Measurements from ENCODE around the gene CEP85. TPM values are rescaled to one million over a fixed set of nuclear protein-coding genes. Genes with fewer than 3 reads are reported as not detected.
"Not testable (repeated sequence)": the region's sequence is repeated elsewhere in the genome, so short reads cannot be mapped to it uniquely, and the experiment has no call there.

The CEP85 gene
- total RNA-seq, 2 experiments from 2014 or later = 42.0 to 56.3 TPM

GRCh38 chr1:26289158-26290059 is 55.4 kb downstream of the CEP85 start:
- H3K36me3 Mint-ChIP-seq = peaks cover 7% of the 10 kb centered on the region
- ATAC-seq (peak; percentile 5), DNase-seq (peak; percentile 83)
- H3K4me3 Mint-ChIP-seq = peak overlapping the region; percentile 21
- H3K4me1 Mint-ChIP-seq = peaks cover 76% of the 10 kb centered on the region
- peak overlapping the region; percentile 99 for H3K27ac Mint-ChIP-seq
- CTCF ChIA-PET = interaction anchor here (1.0 to 21.9 kb wide), 14 partner anchors 10 to 143 kb away, joined by 3 to 1010 read pairs (median 38); partner anchors contain the start of genes CD52, CEP85, DHDDS and SH3BGRL3
- H3K27me3 Mint-ChIP-seq = no peaks in the 10 kb centered on the region
- no peaks in the 10 kb centered on the region for H3K9me3 Mint-ChIP-seq (ENCODE audit: low read depth)

DNA sequence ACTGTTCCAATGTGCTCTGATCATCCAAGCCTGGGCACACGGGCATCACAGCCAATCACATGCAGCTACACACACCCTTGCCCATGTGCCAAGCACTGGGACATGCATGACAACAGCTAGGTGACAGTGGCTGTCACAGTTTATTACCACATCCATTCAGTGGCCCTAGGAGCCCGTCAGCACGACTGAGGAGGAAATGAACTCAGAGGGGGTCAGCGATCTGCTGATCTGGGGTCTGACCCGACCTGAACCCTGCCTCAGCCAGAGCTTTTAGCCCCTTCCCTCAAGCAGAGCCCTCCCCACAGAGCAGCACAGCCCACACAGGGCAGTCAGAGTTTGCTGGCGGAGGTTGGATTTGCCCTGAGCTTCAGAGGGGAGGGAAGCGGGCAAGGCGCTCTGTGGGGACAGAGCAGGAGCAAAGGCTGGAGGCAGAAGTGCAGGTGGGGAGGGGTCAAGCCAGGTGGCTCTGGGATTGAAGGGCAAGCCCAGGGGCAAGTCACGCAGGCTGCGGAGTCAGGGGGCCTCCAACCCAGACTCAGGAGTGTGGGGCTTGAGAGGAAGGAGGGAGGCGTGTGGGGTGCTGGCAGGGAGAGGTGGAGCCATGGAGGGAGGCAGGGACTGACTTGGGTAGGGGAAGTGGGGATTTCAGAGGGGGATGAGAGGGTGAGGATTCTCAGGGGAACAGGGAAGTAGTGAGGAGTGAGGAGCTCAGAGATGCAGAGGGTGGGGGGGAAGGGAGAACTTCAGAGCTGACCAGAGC is 56.3 kb downstream of the CEP85 start:
- no peak for ATAC-seq

GRCh38 chr1:26290882-26291261 is 56.9 kb downstream of the CEP85 start:
- Mint-ChIP-seq H3K36me3 (peaks cover 2% of the 10 kb centered on the region), H3K27ac (peak overlapping the region; percentile 99), H3K4me3 (no peak overlapping the region), H3K9me3 (ENCODE audit: low read depth) (no peaks in the 10 kb centered on the region), H3K4me1 (peaks cover 61% of the 10 kb centered on the region), H3K27me3 (no peaks in the 10 kb centered on the region)
- DNase-seq (no peak), ATAC-seq (no peak)
- CTCF ChIA-PET = interaction anchor here (8.0 to 21.9 kb wide), 5 partner anchors 15 to 99 kb away, joined by 96 to 1010 read pairs (median 114); partner anchors contain the start of genes CD52, UBXN11 and ZNF683

More for the DNA sequence above, 56.3 kb downstream of the CEP85 start:
- Mint-ChIP-seq H3K4me3 (peak overlapping the region; percentile 21), H3K36me3 (peaks cover 2% of the 10 kb centered on the region), H3K9me3 (ENCODE audit: low read depth) (no peaks in the 10 kb centered on the region), H3K27ac (peak overlapping the region; percentile 99), H3K4me1 (peaks cover 67% of the 10 kb centered on the region), H3K27me3 (no peaks in the 10 kb centered on the region)
- peak; percentile 68 for DNase-seq
- CTCF ChIA-PET = interaction anchor here (2.1 to 21.9 kb wide), 6 partner anchors 11 to 99 kb away, joined by 12 to 1010 read pairs (median 107); partner anchors contain the start of genes CD52, SH3BGRL3, UBXN11 and ZNF683

DNA sequence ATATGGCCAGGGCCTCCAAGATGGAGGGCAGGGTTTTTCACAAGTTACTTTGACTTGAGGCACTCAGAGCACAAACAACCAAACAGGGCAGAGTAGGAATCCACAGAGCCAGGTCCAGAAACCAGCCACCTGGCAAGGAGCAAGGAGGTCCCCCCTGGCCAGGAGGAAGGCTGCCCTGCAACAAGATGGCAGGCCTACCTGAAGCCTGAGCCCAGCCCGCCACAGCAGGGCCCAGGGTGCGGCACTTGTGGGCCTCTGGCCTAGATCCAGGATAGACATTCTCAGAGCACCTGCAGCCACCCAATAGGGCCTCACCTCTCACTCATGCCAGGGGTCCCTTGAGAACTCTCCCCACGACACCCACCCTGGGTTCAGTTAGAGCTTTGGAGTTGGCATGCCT is 57.4 kb downstream of the CEP85 start:
- no peaks in the 10 kb centered on the region for H3K9me3 Mint-ChIP-seq (ENCODE audit: low read depth)
- no peak overlapping the region for H3K4me3 Mint-ChIP-seq
- no peaks in the 10 kb centered on the region for H3K27me3 Mint-ChIP-seq
- DNase-seq (no peak), ATAC-seq (no peak)
- H3K27ac Mint-ChIP-seq = peak overlapping the region; percentile 99
- peaks cover 56% of the 10 kb centered on the region for H3K4me1 Mint-ChIP-seq
- CTCF ChIA-PET = interaction anchor here (8.4 to 21.9 kb wide), 2 partner anchors 15 to 18 kb away, joined by 120 to 1010 read pairs; partner anchors contain the start of genes CD52 and UBXN11
- H3K36me3 Mint-ChIP-seq = peaks cover 2% of the 10 kb centered on the region

DNA sequence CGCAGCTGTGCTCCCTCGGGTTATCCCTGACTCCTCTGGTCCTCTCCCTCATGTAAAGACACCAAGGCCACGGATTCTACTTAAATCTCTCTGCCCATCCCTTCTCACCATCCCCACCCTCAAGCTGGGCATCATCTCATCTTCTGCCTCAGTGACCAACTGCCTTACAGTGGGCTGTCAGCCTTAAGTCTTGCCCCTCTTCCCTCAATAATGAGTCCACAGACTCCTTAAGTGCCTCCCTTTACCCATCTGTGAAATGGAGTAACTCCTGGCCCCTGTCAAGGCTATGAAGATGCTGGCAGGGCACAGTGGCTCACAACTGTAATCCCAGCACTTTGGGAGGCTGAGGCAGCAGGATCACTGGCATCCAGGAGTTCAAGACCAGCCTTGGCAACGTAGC is 57.9 kb downstream of the CEP85 start:
- H3K27me3 Mint-ChIP-seq = no peaks in the 10 kb centered on the region
- H3K36me3 Mint-ChIP-seq = peaks cover 2% of the 10 kb centered on the region
- H3K4me3 Mint-ChIP-seq = no peak overlapping the region
- CTCF ChIA-PET = interaction anchor here (21.9 kb wide), 1 partner anchor 18 kb away, joined by 1010 read pairs; the partner anchor contains the start of genes CD52 and UBXN11
- H3K9me3 Mint-ChIP-seq (ENCODE audit: low read depth) = no peaks in the 10 kb centered on the region
- no peak for DNase-seq
- ATAC-seq = no peak
- H3K27ac Mint-ChIP-seq = peak overlapping the region; percentile 99
- peaks cover 50% of the 10 kb centered on the region for H3K4me1 Mint-ChIP-seq

- not testable (repeated sequence) for H3K4me3 Mint-ChIP-seq; H3K27me3 Mint-ChIP-seq; DNase-seq; H3K36me3 Mint-ChIP-seq; H3K9me3 Mint-ChIP-seq (ENCODE audit: low read depth); H3K27ac Mint-ChIP-seq; ATAC-seq
- CTCF ChIA-PET = interaction anchor here (21.9 kb wide), 1 partner anchor 17 kb away, joined by 1010 read pairs; the partner anchor contains the start of genes CD52 and UBXN11
- H3K4me1 Mint-ChIP-seq = peaks cover 43% of the 10 kb centered on the region
Observed at GRCh38 chr1:26292735-26293134, 58.7 kb downstream of the CEP85 start.

DNA sequence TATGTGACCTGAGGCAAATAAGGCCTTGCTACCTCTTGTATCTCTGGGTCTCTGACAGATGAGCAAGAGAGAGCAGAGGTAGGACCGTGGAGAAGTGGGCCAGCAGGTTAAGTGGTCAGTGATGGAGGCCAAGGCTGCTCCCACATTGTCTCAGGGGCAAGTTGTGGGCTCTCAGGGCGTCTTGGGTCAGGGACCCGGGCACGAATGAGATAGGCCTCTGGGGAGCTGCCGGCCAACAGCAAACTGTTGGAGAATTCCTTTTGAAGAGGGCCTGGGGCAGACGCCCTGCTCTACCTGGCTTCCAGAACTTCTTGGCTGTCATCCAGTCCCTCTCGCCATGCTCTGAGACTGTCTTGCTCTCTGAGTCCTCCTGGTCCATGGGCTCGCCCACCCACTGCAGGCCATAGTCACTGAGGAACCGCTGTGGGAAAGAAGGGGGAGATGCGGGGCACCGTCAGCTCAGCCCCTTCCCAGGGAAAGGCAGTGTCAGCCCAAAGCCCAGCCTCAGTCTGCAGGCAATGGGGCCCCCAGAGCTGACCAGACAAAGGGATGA is 60.0 kb downstream of the CEP85 start:
- CTCF ChIA-PET = interaction anchor here (1.3 to 21.9 kb wide), 2 partner anchors 9 to 16 kb away, joined by 4 to 1010 read pairs; partner anchors contain the start of genes CD52 and UBXN11
- Mint-ChIP-seq H3K4me3 (no peak overlapping the region), H3K36me3 (peaks cover 2% of the 10 kb centered on the region), H3K27me3 (no peaks in the 10 kb centered on the region), H3K9me3 (ENCODE audit: low read depth) (no peaks in the 10 kb centered on the region), H3K4me1 (peaks cover 32% of the 10 kb centered on the region), H3K27ac (peak overlapping the region; percentile 62)
- ATAC-seq (no peak), DNase-seq (no peak)

DNA sequence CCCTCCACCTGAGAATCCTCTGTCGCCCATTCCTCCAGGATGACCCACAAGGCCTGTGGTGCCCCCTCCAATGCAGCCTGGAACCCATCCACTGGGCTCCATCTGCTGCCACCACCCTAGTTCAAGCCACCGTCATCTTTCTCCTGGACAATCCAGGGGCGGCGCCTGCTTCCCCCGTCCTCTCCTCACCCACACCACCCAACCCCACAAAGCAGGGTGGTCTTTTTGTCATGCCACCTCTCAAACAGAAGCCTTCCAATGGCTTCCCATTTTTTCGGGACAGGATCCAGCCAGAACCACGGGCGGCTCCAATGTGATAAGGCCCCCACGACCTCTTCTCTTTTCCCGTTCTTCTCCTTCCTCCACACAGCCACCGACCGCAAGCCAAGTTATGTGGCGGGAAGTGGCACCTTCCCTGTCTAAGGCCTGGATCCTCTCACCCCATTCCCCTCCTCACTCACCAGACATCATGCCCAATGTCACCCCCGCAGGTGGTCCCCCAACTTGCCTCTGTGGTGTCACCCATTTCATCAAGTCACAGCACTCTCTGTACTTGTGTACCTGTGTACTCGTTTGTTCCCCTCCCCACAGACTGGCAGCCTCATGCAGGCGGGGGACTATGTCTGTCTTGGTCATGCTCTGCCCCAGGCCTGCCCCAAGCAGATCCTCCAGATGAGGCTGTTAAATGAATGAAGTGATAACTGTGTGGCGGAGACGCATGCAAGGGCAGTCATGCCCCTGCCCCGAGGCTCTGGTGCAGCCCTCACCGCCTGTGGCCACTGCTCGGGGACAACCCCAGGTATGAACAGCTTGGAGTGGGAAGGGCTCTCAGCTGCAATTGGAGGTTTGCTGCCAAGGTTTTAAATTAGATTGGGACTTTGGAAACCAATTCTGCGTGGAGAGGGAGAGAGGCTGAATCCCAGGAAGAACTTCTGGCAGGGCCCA is 61.5 kb downstream of the CEP85 start:
- H3K4me3 Mint-ChIP-seq = no peak overlapping the region
- CTCF ChIA-PET = interaction anchor here (21.9 to 28.6 kb wide), 2 partner anchors 11 to 14 kb away, joined by 1010 read pairs; partner anchors contain the start of genes CD52, SH3BGRL3 and UBXN11

DNA sequence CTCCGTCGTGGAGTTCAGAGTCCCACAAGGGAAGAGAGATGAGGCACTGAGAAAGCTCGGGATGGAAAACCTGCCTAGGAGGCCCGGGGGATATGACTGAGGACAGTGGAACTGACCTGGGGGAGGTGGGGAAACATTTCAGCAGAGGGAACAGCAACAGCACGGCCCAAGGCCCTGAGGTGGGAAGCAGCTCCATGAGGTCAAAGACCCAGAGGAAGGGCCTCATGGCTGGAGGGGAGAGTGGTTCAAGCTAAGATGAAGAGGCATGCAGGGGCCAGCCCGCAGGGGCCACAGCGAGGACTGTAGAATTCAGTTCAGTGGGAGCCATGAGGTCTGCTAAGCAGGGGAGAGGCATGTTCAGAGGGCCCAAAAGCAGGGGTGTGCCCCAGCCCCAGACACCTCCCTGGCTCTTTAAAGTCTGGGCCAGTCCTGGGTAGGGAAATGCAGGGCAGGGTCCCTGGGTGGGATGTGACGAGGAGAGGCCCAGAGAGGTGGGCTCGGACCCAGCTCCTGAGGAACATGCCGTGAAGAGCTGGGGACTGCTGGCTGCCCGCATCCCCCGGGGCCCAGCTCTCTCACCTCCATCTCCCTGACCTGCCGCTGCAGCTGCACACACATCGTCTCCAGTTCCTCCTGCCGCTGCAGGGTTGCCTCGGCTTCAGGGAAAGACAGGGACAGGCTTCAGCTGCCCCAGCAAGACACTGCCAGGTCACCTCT is 62.5 kb downstream of the CEP85 start:
- ATAC-seq (no peak), DNase-seq (no peak)
- Mint-ChIP-seq H3K27me3 (no peaks in the 10 kb centered on the region), H3K4me3 (no peak overlapping the region), H3K36me3 (peaks cover 2% of the 10 kb centered on the region), H3K4me1 (peaks cover 16% of the 10 kb centered on the region), H3K9me3 (ENCODE audit: low read depth) (no peaks in the 10 kb centered on the region), H3K27ac (no peak overlapping the region)
- CTCF ChIA-PET = interaction anchor here (1.1 to 28.6 kb wide), 2 partner anchors 11 to 12 kb away, joined by 5 to 1010 read pairs; partner anchors contain the start of gene SH3BGRL3

More for the DNA sequence above, 61.5 kb downstream of the CEP85 start:
- Mint-ChIP-seq H3K36me3 (peaks cover 2% of the 10 kb centered on the region), H3K27ac (no peak overlapping the region), H3K9me3 (ENCODE audit: low read depth) (no peaks in the 10 kb centered on the region), H3K4me1 (peaks cover 23% of the 10 kb centered on the region), H3K27me3 (no peaks in the 10 kb centered on the region)
- no peak for ATAC-seq
- DNase-seq = no peak

- Mint-ChIP-seq H3K27ac (no peak overlapping the region), H3K36me3 (peaks cover 2% of the 10 kb centered on the region), H3K27me3 (no peaks in the 10 kb centered on the region), H3K9me3 (ENCODE audit: low read depth) (no peaks in the 10 kb centered on the region), H3K4me3 (no peak overlapping the region), H3K4me1 (peaks cover 10% of the 10 kb centered on the region)
- CTCF ChIA-PET = interaction anchor here (1.1 to 28.6 kb wide), 3 partner anchors 10 to 63 kb away, joined by 3 to 1010 read pairs (median 5); partner anchors contain the start of genes CEP85 and SH3BGRL3
- ATAC-seq (no peak), DNase-seq (no peak)
Observed at GRCh38 chr1:26297057-26297790, 63.2 kb downstream of the CEP85 start.

GRCh38 chr1:26297791-26298124 is 63.8 kb downstream of the CEP85 start:
- Mint-ChIP-seq H3K27ac (no peak overlapping the region), H3K4me3 (no peak overlapping the region), H3K36me3 (peaks cover 2% of the 10 kb centered on the region), H3K4me1 (peaks cover 10% of the 10 kb centered on the region), H3K9me3 (ENCODE audit: low read depth) (no peaks in the 10 kb centered on the region), H3K27me3 (no peaks in the 10 kb centered on the region)
- DNase-seq = no peak
- CTCF ChIA-PET = interaction anchor here (1.5 to 28.6 kb wide), 2 partner anchors 14 to 63 kb away, joined by 3 to 1010 read pairs; partner anchors contain the start of genes CEP85 and SH3BGRL3
- no peak for ATAC-seq

All from activated CD8-positive, alpha-beta memory T cell treated with anti-CD3 and anti-CD28 coated beads, Interleukin-2, amount 10 ng/mL, durations not matched to agents 7 days and 5 days (primary cell).